Breast epithelium (tissue), 3 donors: ENCODE results near the gene PTPN2.

Experiments used
- CTCF ChIP-seq, 3 donors: fragments of 450-650 bp; IDR thresholded peaks; one replicate each; pipeline ENCODE4 v1.5.1; 2016 to 2017; ENCODE audit warnings: antibody characterized with exemption in 3 of 3, mild to moderate bottlenecking in 3 of 3, moderate library complexity in 3 of 3
- POLR2AphosphoS5 ChIP-seq, 3 donors: sonication (generic); formaldehyde crosslinking; IDR thresholded peaks; one replicate each; pipeline ENCODE4 v1.6.1; 2017; ENCODE audit warnings: antibody characterized with exemption in 3 of 3

- TF ChIP-seq CTCF (IDR thresholded peaks at IDR 0.05) (no peak), POLR2AphosphoS5 (IDR thresholded peaks at IDR 0.05) (no peak)
Measured at GRCh38 chr18:12772111-12772510, 111.9 kb downstream of the PTPN2 start.
